AG09309 (cell line): Measurements from ENCODE around the gene LPA.
"Not testable (repeated sequence)": the region's sequence is repeated elsewhere in the genome, so short reads cannot be mapped to it uniquely, and the experiment has no call there.

Experiments
- DNase-seq: peaks from one replicate; pipeline ENCODE4 v3.0.0-alpha.2; 2010; ENCODE audit warnings: low read depth
- H3K4me3 ChIP-seq: 2 replicates; pipeline ENCODE4 v1.5.1; 2011; ENCODE audit warnings: mild to moderate bottlenecking, low read depth, low read length, moderate library complexity; ENCODE audit not compliant: control insufficient read depth
- CTCF ChIP-seq: IDR thresholded peaks from 2 replicates; pipeline ENCODE4 v1.5.1; 2011; ENCODE audit warnings: mild to moderate bottlenecking, low read depth, low read length, inconsistent platforms; ENCODE audit not compliant: insufficient read depth, control insufficient read depth; ENCODE audit errors: missing control alignments

The LPA gene

GRCh38 chr6:160690458-160690857 lies 26.4 kb upstream of the LPA start:
- H3K4me3 ChIP-seq = no peak overlapping the region
- TF ChIP-seq CTCF = no peak
- no peak for DNase-seq

GRCh38 chr6:160685762-160686450 lies 21.8 kb upstream of the LPA start:
- no peak for DNase-seq
- TF ChIP-seq CTCF = no peak
- H3K4me3 ChIP-seq = no peak overlapping the region

GRCh38 chr6:160685101-160685761 lies 21.2 kb upstream of the LPA start:
- DNase-seq, H3K4me3 ChIP-seq: not testable (repeated sequence)

- DNase-seq = no peak
- no peak for TF ChIP-seq CTCF
- no peak overlapping the region for H3K4me3 ChIP-seq
These were observed 15.3 kb upstream of the LPA start for GRCh38 chr6:160679402-160679769.

GRCh38 chr6:160678744-160679401 lies 14.8 kb upstream of the LPA start:
- no peak for TF ChIP-seq CTCF
- DNase-seq = no peak
- no peak overlapping the region for H3K4me3 ChIP-seq

- no peak for TF ChIP-seq CTCF
- no peak overlapping the region for H3K4me3 ChIP-seq
- DNase-seq = no peak
These were observed 14.2 kb upstream of the LPA start for GRCh38 chr6:160678230-160678629.

GRCh38 chr6:160676418-160676817 lies 12.3 kb upstream of the LPA start:
- not testable (repeated sequence) for DNase-seq, H3K4me3 ChIP-seq

- TF ChIP-seq CTCF = no peak
- no peak overlapping the region for H3K4me3 ChIP-seq
- no peak for DNase-seq
These were observed 4.5 kb upstream of the LPA start for GRCh38 chr6:160668589-160668988.
